Mesenchymal stem cell (in vitro differentiated cells and primary cell): ENCODE results near the gene EVC.
A peak's percentile ranks its signal among the peaks of the same experiment; 100 is the strongest.

Experiments
- DNase-seq: peaks from one replicate; pipeline ENCODE4 v3.0.0-alpha.2; 2013
- H2AFZ ChIP-seq: one replicate; pipeline ENCODE4 v1.6.1; 2013; ENCODE audit warnings: low read depth, mild to moderate bottlenecking, control low read depth, inconsistent platforms, low read length, moderate library complexity
- H2AK5ac ChIP-seq: 2 replicates; pipeline ENCODE4 v1.6.1; 2013; ENCODE audit warnings: low read length, moderate library complexity, mild to moderate bottlenecking, inconsistent platforms; ENCODE audit not compliant: severe bottlenecking
- H2BK120ac ChIP-seq: one replicate; pipeline ENCODE4 v1.6.1; 2013; ENCODE audit warnings: low read depth, mild to moderate bottlenecking, inconsistent platforms, low read length, moderate library complexity
- H2BK12ac ChIP-seq, 2 experiments: one replicate each; pipeline ENCODE4 v1.6.1; 2013; ENCODE audit warnings: inconsistent platforms in 2 of 2, low read length in 2 of 2, mild to moderate bottlenecking in 2 of 2, moderate library complexity in 2 of 2, control low read depth in 1 of 2
- H2BK15ac ChIP-seq: one replicate; pipeline ENCODE4 v1.6.1; 2013; ENCODE audit warnings: mild to moderate bottlenecking, low read depth, inconsistent platforms; ENCODE audit not compliant: poor library complexity, severe bottlenecking
- H2BK5ac ChIP-seq: 2 replicates; pipeline ENCODE4 v1.6.1; 2013; ENCODE audit warnings: low read depth, mild to moderate bottlenecking, low read length, control low read depth, inconsistent platforms; ENCODE audit not compliant: poor library complexity, severe bottlenecking
- H3K14ac ChIP-seq, 2 experiments: one replicate each; pipeline ENCODE4 v1.6.1; 2013; ENCODE audit warnings: inconsistent platforms in 2 of 2, low read length in 2 of 2, control low read depth in 1 of 2, mild to moderate bottlenecking in 1 of 2, moderate library complexity in 1 of 2
- H3K18ac ChIP-seq, 2 experiments: one replicate each; pipeline ENCODE4 v1.6.1; 2013; ENCODE audit warnings: inconsistent platforms in 2 of 2, low read length in 2 of 2, control low read depth in 1 of 2, low read depth in 1 of 2, mild to moderate bottlenecking in 1 of 2
- H3K23ac ChIP-seq, 2 experiments: one replicate each; pipeline ENCODE4 v1.6.1; 2013; ENCODE audit warnings: inconsistent platforms in 2 of 2, low read length in 2 of 2, mild to moderate bottlenecking in 2 of 2, moderate library complexity in 2 of 2, control low read depth in 1 of 2
- H3K27ac ChIP-seq: 2 replicates; pipeline ENCODE4 v1.5.1; 2013; ENCODE audit warnings: mild to moderate bottlenecking, moderate library complexity, low read length, control low read depth, inconsistent platforms; ENCODE audit not compliant: poor library complexity, severe bottlenecking
- H3K27me3 ChIP-seq, 2 experiments: 2 replicates each; pipeline versions ENCODE4 v1.6.1 to v1.7.0; 2013; ENCODE audit warnings: low read length in 2 of 2, mild to moderate bottlenecking in 2 of 2, moderate library complexity in 2 of 2, control low read depth in 1 of 2, inconsistent platforms in 1 of 2; ENCODE audit not compliant: control insufficient read depth in 1 of 2, insufficient read depth in 1 of 2
- H3K36me3 ChIP-seq, 2 experiments: 2 replicates each; pipeline versions ENCODE4 v1.6.1 to v1.7.0; 2013; ENCODE audit warnings: low read length in 2 of 2, control low read depth in 1 of 2, inconsistent platforms in 1 of 2, low read depth in 1 of 2, mild to moderate bottlenecking in 1 of 2; ENCODE audit not compliant: insufficient read depth in 2 of 2, control insufficient read depth in 1 of 2
- H3K4ac ChIP-seq, 2 experiments: one replicate each; pipeline ENCODE4 v1.6.1; 2013; ENCODE audit warnings: inconsistent platforms in 2 of 2, low read length in 2 of 2, mild to moderate bottlenecking in 2 of 2, moderate library complexity in 2 of 2, control low read depth in 1 of 2, low read depth in 1 of 2
- H3K4me1 ChIP-seq: 2 replicates; pipeline ENCODE4 v1.6.1; 2013; ENCODE audit warnings: low read depth, low read length, control low read depth; ENCODE audit not compliant: control insufficient read depth, insufficient read depth
- H3K4me2 ChIP-seq: 2 replicates; pipeline ENCODE4 v1.6.1; 2013; ENCODE audit warnings: low read length, mild to moderate bottlenecking, inconsistent platforms; ENCODE audit not compliant: poor library complexity, severe bottlenecking
- H3K4me3 ChIP-seq, 2 experiments: 2 replicates each; pipeline versions ENCODE4 v1.5.1 to v1.7.0; 2013; ENCODE audit warnings: low read length in 2 of 2, mild to moderate bottlenecking in 2 of 2, control low read depth in 1 of 2, low read depth in 1 of 2; ENCODE audit not compliant: insufficient read depth in 1 of 2
- H3K79me1 ChIP-seq: replicated peaks from 2 replicates; pipeline ENCODE4 v1.6.1; 2013; ENCODE audit warnings: mild to moderate bottlenecking, control low read depth, low read length, inconsistent platforms; ENCODE audit not compliant: poor library complexity, severe bottlenecking
- H3K9ac ChIP-seq: 2 replicates; pipeline ENCODE4 v1.7.0; 2013; ENCODE audit warnings: mild to moderate bottlenecking, low read length, moderate library complexity
- H3K9me3 ChIP-seq: 2 replicates; pipeline ENCODE4 v1.7.0; 2013; ENCODE audit warnings: mild to moderate bottlenecking, low read length; ENCODE audit not compliant: control insufficient read depth
- H4K8ac ChIP-seq: one replicate; pipeline ENCODE4 v1.6.1; 2013; ENCODE audit warnings: inconsistent platforms, mild to moderate bottlenecking, low read length, moderate library complexity
- H4K91ac ChIP-seq: one replicate; pipeline ENCODE4 v1.6.1; 2013; ENCODE audit warnings: mild to moderate bottlenecking, low read length, inconsistent platforms
- WGBS: methylation state at CpG from one replicate; pipeline ENCODE4 v1.1.7; 2013; ENCODE audit warnings: mixed read lengths; 5-methylcytosine and 5-hydroxymethylcytosine counted together

EVC gene

DNA sequence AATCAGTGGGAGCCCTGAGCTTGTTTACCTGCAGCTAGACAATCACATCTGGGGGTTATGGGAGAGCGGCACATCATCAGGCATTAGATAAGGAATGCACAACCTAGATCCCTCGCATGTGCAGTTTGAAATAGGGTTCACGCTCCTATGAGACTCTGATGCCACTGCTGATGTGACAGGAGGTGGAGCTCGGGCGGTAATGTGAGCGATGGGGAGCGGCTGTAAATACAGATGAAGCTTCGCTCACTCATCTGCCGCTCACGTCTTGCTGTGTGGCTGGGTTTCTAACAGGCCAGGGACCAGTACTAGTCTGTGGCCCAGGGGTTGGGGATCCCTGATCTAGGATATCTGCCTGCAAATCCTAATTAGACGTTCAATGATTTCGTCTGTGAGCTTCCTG, 91.6 kb downstream of the EVC start:
- Histone ChIP-seq H3K27ac (no peak overlapping the region), H3K4ac (no peak overlapping the region), H3K4me2 (no peak overlapping the region), H3K9me3 (no peaks in the 10 kb centered on the region), H3K4me1 (peaks cover 2% of the 10 kb centered on the region), H3K27me3 (no peaks in the 10 kb centered on the region), H3K9ac (no peak overlapping the region), H3K18ac (no peak overlapping the region), H2BK15ac (no peak overlapping the region), H2AFZ (no peak overlapping the region), H3K23ac (no peak overlapping the region), H4K91ac (no peak overlapping the region), H4K8ac (no peak overlapping the region), H2AK5ac (no peak overlapping the region), H2BK5ac (no peak overlapping the region), H2BK12ac (no peak overlapping the region), H3K14ac (no peak overlapping the region), H3K36me3 (peaks cover 73 to 95% of the 10 kb centered on the region in 2 experiments), H2BK120ac (no peak overlapping the region), H3K79me1 (peaks cover 27% of the 10 kb centered on the region), H3K4me3 (no peak overlapping the region)
- 98% methylated on average over 12 of the region's 12 CpGs for WGBS
- no peak for DNase-seq

DNA sequence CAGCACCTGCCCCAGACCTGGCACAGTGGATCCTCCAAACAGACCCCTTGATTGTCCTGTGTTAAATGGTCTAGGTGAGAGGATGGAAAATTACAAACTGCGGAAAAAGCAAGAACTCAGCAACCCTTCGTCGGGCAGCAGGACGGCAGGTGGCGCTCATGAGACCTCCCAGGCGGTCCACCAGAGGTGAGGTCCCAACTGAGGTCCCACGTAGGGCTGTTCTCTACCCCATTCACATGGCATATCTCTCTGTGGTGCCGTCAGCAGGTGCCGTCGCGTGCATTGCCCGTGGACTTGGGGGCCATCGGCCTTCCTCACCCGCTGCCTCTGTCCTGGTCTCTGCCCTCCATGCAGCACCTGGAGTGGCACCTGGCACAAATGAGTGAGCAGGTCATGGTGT, 93.7 kb downstream of the EVC start:
- no peaks in the 10 kb centered on the region for H3K27me3 ChIP-seq
- H4K91ac ChIP-seq = no peak overlapping the region
- H3K79me1 ChIP-seq = peaks cover 18% of the 10 kb centered on the region
- no peak overlapping the region for H2AFZ ChIP-seq
- H3K23ac ChIP-seq = no peak overlapping the region
- DNase-seq = no peak
- 97% methylated on average over 14 of the region's 14 CpGs for WGBS
- no peak overlapping the region for H3K9ac ChIP-seq
- H2BK5ac ChIP-seq = no peak overlapping the region
- H2AK5ac ChIP-seq = no peak overlapping the region
- H3K18ac ChIP-seq = no peak overlapping the region
- no peak overlapping the region for H2BK120ac ChIP-seq
- no peaks in the 10 kb centered on the region for H3K9me3 ChIP-seq
- no peak overlapping the region for H3K4me3 ChIP-seq
- no peak overlapping the region for H3K14ac ChIP-seq
- H3K4me1 ChIP-seq = peaks cover 8% of the 10 kb centered on the region
- H3K4me2 ChIP-seq = no peak overlapping the region
- H3K36me3 ChIP-seq = peaks cover 73 to 94% of the 10 kb centered on the region in 2 experiments
- H3K4ac ChIP-seq = no peak overlapping the region
- H3K27ac ChIP-seq = no peak overlapping the region
- H2BK15ac ChIP-seq = no peak overlapping the region
- no peak overlapping the region for H2BK12ac ChIP-seq
- no peak overlapping the region for H4K8ac ChIP-seq

DNA sequence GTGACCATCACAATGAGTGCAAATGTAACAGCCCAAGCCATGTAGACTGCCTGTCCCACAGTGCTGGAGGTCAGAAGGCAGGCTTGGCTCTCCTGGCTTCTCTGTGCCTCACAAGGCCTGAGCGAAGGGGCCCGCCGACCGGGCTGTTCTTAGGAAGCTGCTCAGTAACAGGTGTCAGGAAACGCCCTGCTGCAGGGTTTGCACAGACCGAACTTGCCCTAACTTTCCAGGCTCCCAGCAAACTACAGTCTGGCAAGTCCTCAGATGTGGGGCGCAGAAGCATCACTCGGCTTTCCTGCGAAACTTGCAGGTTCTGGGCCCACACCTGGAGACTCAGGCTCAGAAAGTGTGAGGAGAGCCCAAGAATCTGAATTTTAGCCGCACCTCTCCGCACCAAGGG, 94.3 kb downstream of the EVC start:
- Histone ChIP-seq H2AK5ac (no peak overlapping the region), H3K23ac (no peak overlapping the region), H3K79me1 (peaks cover 19% of the 10 kb centered on the region)

DNA sequence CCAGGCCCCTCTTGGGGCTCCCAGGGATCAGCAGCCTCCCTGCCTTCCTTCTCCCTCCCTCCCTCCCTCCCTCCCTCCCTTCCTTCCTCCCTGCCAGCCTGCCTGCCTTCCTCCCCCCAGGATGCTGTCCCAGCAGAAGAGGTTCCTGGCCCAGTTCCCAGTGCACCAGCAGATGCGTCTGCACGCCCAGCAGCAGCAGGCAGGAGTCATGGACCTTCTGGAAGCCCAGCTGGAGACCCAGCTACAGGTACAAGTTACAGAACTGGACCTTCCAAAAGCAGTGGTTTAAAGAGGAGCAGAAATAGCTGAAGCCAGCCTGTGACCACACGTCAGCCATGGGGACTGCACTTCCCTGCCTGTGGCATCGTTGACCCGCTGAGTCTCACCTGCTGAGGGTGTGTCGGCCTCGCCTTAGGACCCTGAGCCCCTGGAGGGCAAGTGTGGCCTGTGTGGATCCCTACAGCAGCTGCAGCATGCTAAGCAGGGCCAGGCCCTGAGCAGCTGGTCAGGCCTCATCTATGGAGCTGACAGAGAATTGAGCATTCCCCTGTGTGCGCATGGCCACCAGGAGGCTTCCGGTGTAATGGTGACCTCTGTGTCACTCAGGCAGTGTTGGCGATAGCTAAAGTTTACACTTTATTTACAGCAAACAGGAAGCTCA, 97.2 kb downstream of the EVC start:
- Histone ChIP-seq H2BK15ac (no peak overlapping the region), H2BK5ac (no peak overlapping the region), H3K27ac (no peak overlapping the region), H2BK120ac (no peak overlapping the region), H2BK12ac (no peak overlapping the region), H3K14ac (no peak overlapping the region), H3K4me1 (peaks cover 8% of the 10 kb centered on the region), H3K27me3 (no peaks in the 10 kb centered on the region), H3K79me1 (peaks cover 19% of the 10 kb centered on the region), H3K4ac (no peak overlapping the region), H3K23ac (no peak overlapping the region), H3K4me3 (no peak overlapping the region), H3K4me2 (no peak overlapping the region), H3K9me3 (no peaks in the 10 kb centered on the region), H3K18ac (no peak overlapping the region), H3K9ac (no peak overlapping the region), H4K8ac (no peak overlapping the region), H2AFZ (no peak overlapping the region), H2AK5ac (no peak overlapping the region), H4K91ac (peak overlapping the region; percentile 6), H3K36me3 (peaks cover 83 to 96% of the 10 kb centered on the region in 2 experiments)
- DNase-seq = peak; percentile 21
- 83% methylated on average over 9 of the region's 10 CpGs for WGBS

More for the DNA sequence above, 94.3 kb downstream of the EVC start:
- Histone ChIP-seq H3K27me3 (no peaks in the 10 kb centered on the region), H4K8ac (no peak overlapping the region), H2BK5ac (no peak overlapping the region), H3K4me1 (peaks cover 8% of the 10 kb centered on the region), H2BK120ac (no peak overlapping the region), H2BK15ac (no peak overlapping the region), H3K4me3 (no peak overlapping the region), H3K4me2 (no peak overlapping the region), H2BK12ac (no peak overlapping the region), H4K91ac (no peak overlapping the region), H3K36me3 (peaks cover 79 to 94% of the 10 kb centered on the region in 2 experiments), H3K14ac (no peak overlapping the region), H3K27ac (no peak overlapping the region), H3K18ac (no peak overlapping the region), H3K9ac (no peak overlapping the region), H2AFZ (no peak overlapping the region), H3K4ac (no peak overlapping the region), H3K9me3 (no peaks in the 10 kb centered on the region)
- WGBS = 94% methylated on average over 11 of the region's 11 CpGs
- no peak for DNase-seq
